ENCODE measurements around the gene DUXB. TPM values are rescaled to one million over a fixed set of nuclear protein-coding genes. Genes with fewer than 3 reads are reported as not detected.

DUXB gene
- total and polyA plus RNA-seq, 2 of the 13 experiments (the other 11 are each of a cell fraction or from before 2014, with no cell fraction given), result not detected

DNA sequence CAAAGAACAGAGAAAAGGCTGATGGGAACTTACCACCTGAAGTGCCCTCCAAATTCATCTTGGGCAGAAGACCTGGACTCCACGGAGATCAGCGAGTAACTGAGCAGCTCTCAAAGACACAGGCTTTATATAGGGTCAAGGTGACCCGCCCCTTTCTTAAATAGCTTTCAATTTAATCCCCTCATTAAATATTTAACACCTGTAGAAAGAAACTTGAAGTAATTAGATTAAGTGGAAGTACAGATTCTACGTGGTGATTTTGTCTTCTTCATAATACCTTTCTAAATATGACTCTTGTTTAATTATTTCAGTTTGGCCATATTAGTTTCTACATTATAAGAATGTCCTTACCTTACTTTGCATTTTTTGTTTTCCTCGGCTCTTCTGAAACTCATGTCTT lies at the start of gene DUXB (continued):
- TF ChIP-seq, protein P1, sequence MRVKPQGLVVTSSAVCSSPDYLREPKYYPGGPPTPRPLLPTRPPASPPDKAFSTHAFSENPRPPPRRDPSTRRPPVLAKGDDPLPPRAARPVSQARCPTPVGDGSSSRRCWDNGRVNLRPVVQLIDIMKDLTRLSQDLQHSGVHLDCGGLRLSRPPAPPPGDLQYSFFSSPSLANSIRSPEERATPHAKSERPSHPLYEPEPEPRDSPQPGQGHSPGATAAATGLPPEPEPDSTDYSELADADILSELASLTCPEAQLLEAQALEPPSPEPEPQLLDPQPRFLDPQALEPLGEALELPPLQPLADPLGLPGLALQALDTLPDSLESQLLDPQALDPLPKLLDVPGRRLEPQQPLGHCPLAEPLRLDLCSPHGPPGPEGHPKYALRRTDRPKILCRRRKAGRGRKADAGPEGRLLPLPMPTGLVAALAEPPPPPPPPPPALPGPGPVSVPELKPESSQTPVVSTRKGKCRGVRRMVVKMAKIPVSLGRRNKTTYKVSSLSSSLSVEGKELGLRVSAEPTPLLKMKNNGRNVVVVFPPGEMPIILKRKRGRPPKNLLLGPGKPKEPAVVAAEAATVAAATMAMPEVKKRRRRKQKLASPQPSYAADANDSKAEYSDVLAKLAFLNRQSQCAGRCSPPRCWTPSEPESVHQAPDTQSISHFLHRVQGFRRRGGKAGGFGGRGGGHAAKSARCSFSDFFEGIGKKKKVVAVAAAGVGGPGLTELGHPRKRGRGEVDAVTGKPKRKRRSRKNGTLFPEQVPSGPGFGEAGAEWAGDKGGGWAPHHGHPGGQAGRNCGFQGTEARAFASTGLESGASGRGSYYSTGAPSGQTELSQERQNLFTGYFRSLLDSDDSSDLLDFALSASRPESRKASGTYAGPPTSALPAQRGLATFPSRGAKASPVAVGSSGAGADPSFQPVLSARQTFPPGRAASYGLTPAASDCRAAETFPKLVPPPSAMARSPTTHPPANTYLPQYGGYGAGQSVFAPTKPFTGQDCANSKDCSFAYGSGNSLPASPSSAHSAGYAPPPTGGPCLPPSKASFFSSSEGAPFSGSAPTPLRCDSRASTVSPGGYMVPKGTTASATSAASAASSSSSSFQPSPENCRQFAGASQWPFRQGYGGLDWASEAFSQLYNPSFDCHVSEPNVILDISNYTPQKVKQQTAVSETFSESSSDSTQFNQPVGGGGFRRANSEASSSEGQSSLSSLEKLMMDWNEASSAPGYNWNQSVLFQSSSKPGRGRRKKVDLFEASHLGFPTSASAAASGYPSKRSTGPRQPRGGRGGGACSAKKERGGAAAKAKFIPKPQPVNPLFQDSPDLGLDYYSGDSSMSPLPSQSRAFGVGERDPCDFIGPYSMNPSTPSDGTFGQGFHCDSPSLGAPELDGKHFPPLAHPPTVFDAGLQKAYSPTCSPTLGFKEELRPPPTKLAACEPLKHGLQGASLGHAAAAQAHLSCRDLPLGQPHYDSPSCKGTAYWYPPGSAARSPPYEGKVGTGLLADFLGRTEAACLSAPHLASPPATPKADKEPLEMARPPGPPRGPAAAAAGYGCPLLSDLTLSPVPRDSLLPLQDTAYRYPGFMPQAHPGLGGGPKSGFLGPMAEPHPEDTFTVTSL (CRISPR knock-in tag; IDR thresholded peaks at IDR 0.05; ENCODE audit: borderline replicate concordance), result no peak
- TF ChIP-seq, protein P2, sequence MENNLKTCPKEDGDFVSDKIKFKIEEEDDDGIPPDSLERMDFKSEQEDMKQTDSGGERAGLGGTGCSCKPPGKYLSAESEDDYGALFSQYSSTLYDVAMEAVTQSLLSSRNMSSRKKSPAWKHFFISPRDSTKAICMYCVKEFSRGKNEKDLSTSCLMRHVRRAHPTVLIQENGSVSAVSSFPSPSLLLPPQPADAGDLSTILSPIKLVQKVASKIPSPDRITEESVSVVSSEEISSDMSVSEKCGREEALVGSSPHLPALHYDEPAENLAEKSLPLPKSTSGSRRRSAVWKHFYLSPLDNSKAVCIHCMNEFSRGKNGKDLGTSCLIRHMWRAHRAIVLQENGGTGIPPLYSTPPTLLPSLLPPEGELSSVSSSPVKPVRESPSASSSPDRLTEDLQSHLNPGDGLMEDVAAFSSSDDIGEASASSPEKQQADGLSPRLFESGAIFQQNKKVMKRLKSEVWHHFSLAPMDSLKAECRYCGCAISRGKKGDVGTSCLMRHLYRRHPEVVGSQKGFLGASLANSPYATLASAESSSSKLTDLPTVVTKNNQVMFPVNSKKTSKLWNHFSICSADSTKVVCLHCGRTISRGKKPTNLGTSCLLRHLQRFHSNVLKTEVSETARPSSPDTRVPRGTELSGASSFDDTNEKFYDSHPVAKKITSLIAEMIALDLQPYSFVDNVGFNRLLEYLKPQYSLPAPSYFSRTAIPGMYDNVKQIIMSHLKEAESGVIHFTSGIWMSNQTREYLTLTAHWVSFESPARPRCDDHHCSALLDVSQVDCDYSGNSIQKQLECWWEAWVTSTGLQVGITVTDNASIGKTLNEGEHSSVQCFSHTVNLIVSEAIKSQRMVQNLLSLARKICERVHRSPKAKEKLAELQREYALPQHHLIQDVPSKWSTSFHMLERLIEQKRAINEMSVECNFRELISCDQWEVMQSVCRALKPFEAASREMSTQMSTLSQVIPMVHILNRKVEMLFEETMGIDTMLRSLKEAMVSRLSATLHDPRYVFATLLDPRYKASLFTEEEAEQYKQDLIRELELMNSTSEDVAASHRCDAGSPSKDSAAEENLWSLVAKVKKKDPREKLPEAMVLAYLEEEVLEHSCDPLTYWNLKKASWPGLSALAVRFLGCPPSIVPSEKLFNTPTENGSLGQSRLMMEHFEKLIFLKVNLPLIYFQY (CRISPR knock-in tag; IDR thresholded peaks at IDR 0.05; ENCODE audit: borderline replicate concordance), result no peak
- TF ChIP-seq LRRFIP1 (CRISPR knock-in tag; conservative IDR thresholded peaks at IDR 0.05), result no peak
